IMR-90 (cell line): ENCODE results near the gene SIRT7.

Experiments used
- CHD1 ChIP-seq: IDR thresholded peaks from 2 replicates; pipeline ENCODE4 v1.6.1; 2012; ENCODE audit warnings: low read depth, low read length, improper control_type of control experiment
- MAFK ChIP-seq: IDR thresholded peaks from 2 replicates; pipeline ENCODE4 v1.6.1; 2012; ENCODE audit warnings: low read depth, low read length, improper control_type of control experiment
- MAZ ChIP-seq: IDR thresholded peaks from 2 replicates; pipeline ENCODE4 v1.6.1; 2012; ENCODE audit warnings: low read depth, mild to moderate bottlenecking, low read length, improper control_type of control experiment, moderate library complexity, borderline replicate concordance
- NFE2L2 ChIP-seq: fragments of 150-350 bp; IDR thresholded peaks from 2 replicates; pipeline ENCODE4 v1.6.1; 2016; ENCODE audit warnings: low read depth, mild to moderate bottlenecking, low read length
- POLR2A ChIP-seq: IDR thresholded peaks from 2 replicates; pipeline ENCODE4 v1.6.1; 2012; ENCODE audit warnings: mild to moderate bottlenecking, low read depth, low read length
- RAD21 ChIP-seq: IDR thresholded peaks from 2 replicates; pipeline ENCODE4 v1.6.1; 2012; ENCODE audit warnings: low read length, improper control_type of control experiment
- RCOR1 ChIP-seq: IDR thresholded peaks from 2 replicates; pipeline ENCODE4 v1.6.1; 2012; ENCODE audit warnings: mild to moderate bottlenecking, low read length, improper control_type of control experiment; ENCODE audit not compliant: insufficient replicate concordance
- RFX5 ChIP-seq: IDR thresholded peaks from 2 replicates; pipeline ENCODE4 v1.8.0; 2012; ENCODE audit warnings: low read depth, mild to moderate bottlenecking, low read length, moderate library complexity
- TF ChIP-seq, protein P1 (sequence below): conservative IDR thresholded peaks from 2 replicates; pipeline ENCODE4 v1.5.1; 2012; ENCODE audit warnings: mild to moderate bottlenecking, low read depth, low read length, improper control_type of control experiment
- TF ChIP-seq, protein P2 (sequence below): fragments of 150-350 bp; IDR thresholded peaks from 2 replicates; pipeline ENCODE4 v1.6.1; 2017; ENCODE audit warnings: mild to moderate bottlenecking, antibody characterized with exemption, low read length, low read depth
- TF ChIP-seq, protein P3 (sequence below): fragments of 150-350 bp; IDR thresholded peaks from 2 replicates; pipeline ENCODE4 v1.6.1; 2016; ENCODE audit warnings: low read depth, mild to moderate bottlenecking, low read length, moderate library complexity, borderline replicate concordance

DNA sequence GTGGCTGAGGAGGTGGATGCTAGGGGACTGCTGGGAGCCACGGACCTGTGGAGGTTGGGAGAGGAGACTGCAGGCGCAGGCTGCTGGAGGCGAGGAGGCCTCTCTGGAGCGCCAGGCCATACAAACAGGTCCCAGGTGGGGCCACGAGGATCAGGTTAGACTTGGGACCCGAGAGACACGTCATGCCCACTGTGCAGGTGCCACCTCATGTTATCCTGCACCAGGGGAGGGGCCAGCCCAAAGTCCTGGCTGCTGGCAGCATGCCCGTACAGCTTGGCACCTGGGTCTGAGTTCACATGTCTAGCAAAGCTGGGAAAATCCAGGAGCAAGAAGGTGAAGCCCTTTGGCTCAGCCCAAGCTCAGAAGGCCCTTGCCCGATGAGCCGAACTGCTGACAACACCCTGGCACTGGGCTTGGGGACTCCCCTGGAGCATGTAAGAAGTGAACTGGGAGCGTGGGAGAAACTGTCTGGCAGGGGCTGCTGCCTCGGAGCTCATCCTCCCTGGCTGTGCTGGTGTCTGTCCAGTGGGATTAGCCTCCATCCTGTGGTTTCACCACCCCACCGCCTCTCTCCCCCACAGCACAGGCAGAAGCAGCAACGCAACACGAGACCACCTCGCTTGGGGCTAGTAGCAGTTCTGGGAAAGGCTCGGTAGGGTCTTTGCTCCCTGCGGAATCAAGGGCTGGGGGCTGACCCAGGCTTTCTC, 52.1 kb downstream of the SIRT7 start:
- TF ChIP-seq POLR2A (peak; percentile 56; the same call in 1 of the 2 replicates), RFX5 (no peak), RCOR1 (no peak), MAFK (no peak), CHD1 (no peak), MAZ (no peak), RAD21 (no peak), NFE2L2 (no peak)
- TF ChIP-seq, protein P1, sequence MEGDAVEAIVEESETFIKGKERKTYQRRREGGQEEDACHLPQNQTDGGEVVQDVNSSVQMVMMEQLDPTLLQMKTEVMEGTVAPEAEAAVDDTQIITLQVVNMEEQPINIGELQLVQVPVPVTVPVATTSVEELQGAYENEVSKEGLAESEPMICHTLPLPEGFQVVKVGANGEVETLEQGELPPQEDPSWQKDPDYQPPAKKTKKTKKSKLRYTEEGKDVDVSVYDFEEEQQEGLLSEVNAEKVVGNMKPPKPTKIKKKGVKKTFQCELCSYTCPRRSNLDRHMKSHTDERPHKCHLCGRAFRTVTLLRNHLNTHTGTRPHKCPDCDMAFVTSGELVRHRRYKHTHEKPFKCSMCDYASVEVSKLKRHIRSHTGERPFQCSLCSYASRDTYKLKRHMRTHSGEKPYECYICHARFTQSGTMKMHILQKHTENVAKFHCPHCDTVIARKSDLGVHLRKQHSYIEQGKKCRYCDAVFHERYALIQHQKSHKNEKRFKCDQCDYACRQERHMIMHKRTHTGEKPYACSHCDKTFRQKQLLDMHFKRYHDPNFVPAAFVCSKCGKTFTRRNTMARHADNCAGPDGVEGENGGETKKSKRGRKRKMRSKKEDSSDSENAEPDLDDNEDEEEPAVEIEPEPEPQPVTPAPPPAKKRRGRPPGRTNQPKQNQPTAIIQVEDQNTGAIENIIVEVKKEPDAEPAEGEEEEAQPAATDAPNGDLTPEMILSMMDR: no peak
- TF ChIP-seq, protein P2, sequence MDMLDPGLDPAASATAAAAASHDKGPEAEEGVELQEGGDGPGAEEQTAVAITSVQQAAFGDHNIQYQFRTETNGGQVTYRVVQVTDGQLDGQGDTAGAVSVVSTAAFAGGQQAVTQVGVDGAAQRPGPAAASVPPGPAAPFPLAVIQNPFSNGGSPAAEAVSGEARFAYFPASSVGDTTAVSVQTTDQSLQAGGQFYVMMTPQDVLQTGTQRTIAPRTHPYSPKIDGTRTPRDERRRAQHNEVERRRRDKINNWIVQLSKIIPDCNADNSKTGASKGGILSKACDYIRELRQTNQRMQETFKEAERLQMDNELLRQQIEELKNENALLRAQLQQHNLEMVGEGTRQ: no peak
- TF ChIP-seq, protein P3, sequence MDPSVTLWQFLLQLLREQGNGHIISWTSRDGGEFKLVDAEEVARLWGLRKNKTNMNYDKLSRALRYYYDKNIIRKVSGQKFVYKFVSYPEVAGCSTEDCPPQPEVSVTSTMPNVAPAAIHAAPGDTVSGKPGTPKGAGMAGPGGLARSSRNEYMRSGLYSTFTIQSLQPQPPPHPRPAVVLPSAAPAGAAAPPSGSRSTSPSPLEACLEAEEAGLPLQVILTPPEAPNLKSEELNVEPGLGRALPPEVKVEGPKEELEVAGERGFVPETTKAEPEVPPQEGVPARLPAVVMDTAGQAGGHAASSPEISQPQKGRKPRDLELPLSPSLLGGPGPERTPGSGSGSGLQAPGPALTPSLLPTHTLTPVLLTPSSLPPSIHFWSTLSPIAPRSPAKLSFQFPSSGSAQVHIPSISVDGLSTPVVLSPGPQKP: no peak
